Activated B cell treated with CpG ODN at 0.5 μM for 24 hours (primary cell): ENCODE results near the gene PTPRS. TPM values are rescaled to one million over a fixed set of nuclear protein-coding genes. Genes with fewer than 3 reads are reported as not detected.
A peak's percentile ranks its signal among the peaks of the same experiment; 100 is the strongest.

Experiments used
- ATAC-seq: fragments of 200-7000 bp; cut with Tn5 transposase; one replicate; pipeline ENCODE4 v1.10.0; 2021; ENCODE audit warnings: low read depth, mild to moderate bottlenecking, moderate library complexity
- CTCF ChIA-PET: fragments of 350-600 bp; sonication (Branson Sonifier 250); formaldehyde crosslinking; loops from one replicate; lab custom pipeline; 2021; ENCODE audit warnings: antibody characterized with exemption; lab: Charles Lee
- POLR2A ChIA-PET: fragments of 350-600 bp; sonication (Branson Sonifier 250); formaldehyde crosslinking; loops from one replicate; lab custom pipeline; 2021; ENCODE audit warnings: antibody characterized with exemption; lab: Charles Lee
- DNase-seq: peaks from one replicate; pipeline ENCODE4 v3.0.0; 2022
- H3K27ac Mint-ChIP-seq: one replicate; pipeline ENCODE4 v1.8.0; 2020; ENCODE audit warnings: mixed read lengths
- H3K27me3 Mint-ChIP-seq: one replicate; pipeline ENCODE4 v1.8.0; 2021; ENCODE audit warnings: mixed read lengths
- H3K36me3 Mint-ChIP-seq: one replicate; pipeline ENCODE4 v1.8.0; 2021; ENCODE audit warnings: low read depth, mixed read lengths
- H3K4me1 Mint-ChIP-seq: one replicate; pipeline ENCODE4 v1.8.0; 2021; ENCODE audit warnings: mixed read lengths
- H3K4me3 Mint-ChIP-seq: one replicate; pipeline ENCODE4 v1.8.0; 2020; ENCODE audit warnings: mild to moderate bottlenecking, mixed read lengths
- H3K9me3 Mint-ChIP-seq: one replicate; pipeline ENCODE4 v1.8.0; 2020; ENCODE audit warnings: mixed read lengths
- intact Hi-C: fragments of 100-400 bp; cut with micrococcal nuclease; formaldehyde crosslinking; loops from one replicate; pipeline ENCODE4 v1.15.1; 2024
- total RNA-seq: library from RNA; stranded (reverse); gene quantifications from 2 replicates; pipeline ENCODE4 v1.2.3, GENCODE V29; 2022
- TF ChIP-seq, protein P1 (sequence below): fragments of 200-600 bp; IDR thresholded peaks from one replicate; pipeline ENCODE4 v1.8.0; 2022; ENCODE audit warnings: antibody characterized with exemption, mild to moderate bottlenecking

PTPRS gene
- total RNA-seq, 1 donor from 2014 or later: 3.4 TPM

DNA sequence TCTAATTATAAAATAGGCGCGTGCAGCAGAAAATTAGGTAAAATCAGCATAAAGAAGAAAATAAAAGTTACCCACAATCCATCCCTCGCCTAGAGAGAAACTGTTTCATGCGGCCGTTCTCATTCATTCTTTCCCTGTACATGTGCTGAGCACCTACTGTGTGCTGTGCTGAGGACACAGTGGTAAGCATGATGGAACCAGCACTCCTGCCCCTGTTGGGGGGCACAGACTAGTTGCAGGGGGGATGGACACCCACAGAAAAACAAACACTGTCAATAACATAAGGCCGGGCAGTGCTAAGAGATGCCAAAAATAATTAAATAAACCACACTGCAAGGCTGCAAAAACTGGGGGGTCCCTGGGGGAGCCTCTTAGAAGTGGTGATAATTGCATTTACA is 43.3 kb downstream of the PTPRS start:
- TF ChIP-seq, protein P1, sequence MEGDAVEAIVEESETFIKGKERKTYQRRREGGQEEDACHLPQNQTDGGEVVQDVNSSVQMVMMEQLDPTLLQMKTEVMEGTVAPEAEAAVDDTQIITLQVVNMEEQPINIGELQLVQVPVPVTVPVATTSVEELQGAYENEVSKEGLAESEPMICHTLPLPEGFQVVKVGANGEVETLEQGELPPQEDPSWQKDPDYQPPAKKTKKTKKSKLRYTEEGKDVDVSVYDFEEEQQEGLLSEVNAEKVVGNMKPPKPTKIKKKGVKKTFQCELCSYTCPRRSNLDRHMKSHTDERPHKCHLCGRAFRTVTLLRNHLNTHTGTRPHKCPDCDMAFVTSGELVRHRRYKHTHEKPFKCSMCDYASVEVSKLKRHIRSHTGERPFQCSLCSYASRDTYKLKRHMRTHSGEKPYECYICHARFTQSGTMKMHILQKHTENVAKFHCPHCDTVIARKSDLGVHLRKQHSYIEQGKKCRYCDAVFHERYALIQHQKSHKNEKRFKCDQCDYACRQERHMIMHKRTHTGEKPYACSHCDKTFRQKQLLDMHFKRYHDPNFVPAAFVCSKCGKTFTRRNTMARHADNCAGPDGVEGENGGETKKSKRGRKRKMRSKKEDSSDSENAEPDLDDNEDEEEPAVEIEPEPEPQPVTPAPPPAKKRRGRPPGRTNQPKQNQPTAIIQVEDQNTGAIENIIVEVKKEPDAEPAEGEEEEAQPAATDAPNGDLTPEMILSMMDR: no peak
- H3K27ac Mint-ChIP-seq: no peak overlapping the region
- no peak for ATAC-seq
- POLR2A ChIA-PET: no interaction called here
- DNase-seq: no peak
- CTCF ChIA-PET: no interaction called here
- H3K4me3 Mint-ChIP-seq: no peak overlapping the region
- H3K36me3 Mint-ChIP-seq: no peaks in the 10 kb centered on the region
- H3K4me1 Mint-ChIP-seq: peaks cover 7% of the 10 kb centered on the region
- no peaks in the 10 kb centered on the region for H3K9me3 Mint-ChIP-seq
- intact Hi-C loops: no loop called here
- H3K27me3 Mint-ChIP-seq: no peaks in the 10 kb centered on the region

DNA sequence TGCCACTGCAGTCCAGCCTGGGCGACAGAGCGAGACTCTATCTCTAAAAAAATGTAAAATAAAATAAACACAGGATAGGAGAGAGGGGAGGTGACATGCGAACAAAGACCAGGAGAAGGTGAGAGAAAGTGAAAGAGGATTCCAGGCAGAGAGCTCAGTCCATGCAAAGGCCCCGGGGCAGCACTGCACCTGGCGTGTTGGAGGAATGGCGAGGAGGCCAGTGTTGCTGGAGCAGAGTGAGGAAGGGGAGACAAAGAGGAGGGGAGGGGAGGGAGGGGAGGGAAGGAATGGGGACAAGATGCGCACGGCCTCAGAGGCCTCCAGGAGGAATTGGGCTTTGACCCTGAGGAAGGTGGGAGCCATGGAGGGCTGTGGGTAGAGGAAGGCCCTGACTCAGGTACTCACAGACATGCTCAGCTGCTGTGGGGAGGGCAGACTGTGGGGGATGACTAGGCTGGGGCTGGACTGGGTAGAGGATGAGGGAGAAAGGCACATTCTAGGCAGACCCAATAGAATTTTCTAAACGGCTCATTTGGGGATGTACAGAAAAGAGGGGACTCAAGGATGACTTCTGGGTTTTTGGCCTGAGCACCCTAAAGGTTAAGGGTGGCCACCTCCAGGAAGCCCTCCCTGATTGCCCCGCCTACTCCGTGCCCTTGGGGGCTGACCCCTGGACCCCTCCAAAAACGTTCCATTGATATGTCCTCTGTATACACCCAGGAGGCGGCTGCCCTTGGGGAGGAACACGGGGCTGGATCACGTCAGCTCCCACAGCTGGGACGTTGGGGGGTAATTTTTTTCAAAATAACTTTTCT is 43.9 kb downstream of the PTPRS start:
- DNase-seq (no peak), ATAC-seq (no peak)
- Mint-ChIP-seq H3K4me3 (no peak overlapping the region), H3K9me3 (no peaks in the 10 kb centered on the region), H3K4me1 (peaks cover 13% of the 10 kb centered on the region), H3K27ac (no peak overlapping the region), H3K36me3 (no peaks in the 10 kb centered on the region), H3K27me3 (peaks cover 5% of the 10 kb centered on the region)
- ChIA-PET CTCF (no interaction called here), POLR2A (no interaction called here)
- TF ChIP-seq, protein P1: no peak
- intact Hi-C loops: no loop called here

DNA sequence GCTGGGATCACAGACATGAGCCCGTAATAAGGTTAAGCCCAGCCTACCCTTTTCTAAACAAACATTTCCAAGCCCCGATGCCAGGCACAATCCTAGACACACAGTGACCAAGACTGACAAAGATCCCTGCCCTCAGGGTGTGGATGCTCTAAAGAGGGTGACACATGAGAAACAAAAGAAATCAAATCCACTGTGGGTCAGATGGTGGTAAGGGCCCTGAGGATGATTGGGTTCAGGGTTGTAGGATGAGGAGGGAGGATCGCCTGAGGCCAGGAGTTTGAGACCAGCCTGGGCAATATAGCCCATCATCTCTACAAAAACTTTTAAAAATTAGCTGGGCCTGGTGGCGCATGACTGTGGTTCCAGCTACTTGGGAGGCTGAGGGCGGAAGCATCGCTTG is 44.6 kb downstream of the PTPRS start:
- H3K36me3 Mint-ChIP-seq: no peaks in the 10 kb centered on the region
- POLR2A ChIA-PET: no interaction called here
- ATAC-seq (no peak), DNase-seq (no peak)
- H3K4me3 Mint-ChIP-seq: no peak overlapping the region
- peaks cover 17% of the 10 kb centered on the region for H3K4me1 Mint-ChIP-seq
- no peak overlapping the region for H3K27ac Mint-ChIP-seq
- H3K27me3 Mint-ChIP-seq: peaks cover 9% of the 10 kb centered on the region
- TF ChIP-seq, protein P1: no peak
- no peaks in the 10 kb centered on the region for H3K9me3 Mint-ChIP-seq
- intact Hi-C loops: no loop called here
- CTCF ChIA-PET: no interaction called here

DNA sequence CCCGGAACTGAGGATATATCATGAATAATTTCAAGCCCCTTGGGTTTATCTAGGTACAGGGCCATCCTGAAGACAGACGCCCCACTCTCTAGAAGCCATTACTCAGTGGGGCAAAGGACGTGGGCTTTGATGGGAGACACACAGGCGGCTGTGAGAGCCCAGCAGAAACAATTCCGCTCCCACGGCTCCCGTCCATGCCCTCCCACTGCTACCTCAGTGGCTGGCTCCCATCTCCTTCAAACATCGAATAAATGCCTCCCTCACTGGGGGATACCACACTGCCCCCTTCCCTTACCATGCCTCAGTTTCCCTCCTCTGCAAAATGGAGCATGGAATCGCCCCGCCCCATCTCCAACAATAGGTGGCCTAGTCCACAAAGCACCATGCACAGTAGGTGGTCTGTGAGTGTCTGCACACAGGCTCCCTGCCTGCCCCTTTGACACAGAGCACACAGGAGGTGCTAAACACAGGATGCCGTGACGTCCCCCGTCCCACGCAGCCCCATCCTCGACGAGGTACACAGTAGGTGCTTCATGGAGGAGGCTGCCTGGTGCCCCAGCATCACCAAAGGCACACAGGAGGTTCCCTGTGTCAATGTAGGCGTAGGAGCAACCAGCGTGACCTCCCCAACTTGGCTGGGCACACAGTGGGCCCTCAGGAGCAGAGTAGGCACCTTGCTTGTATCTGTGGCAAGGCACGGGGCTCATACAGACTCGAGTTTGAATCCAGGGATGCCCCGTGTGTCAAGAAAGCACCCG is 46.0 kb downstream of the PTPRS start:
- H3K27ac Mint-ChIP-seq: no peak overlapping the region
- DNase-seq (no peak), ATAC-seq (no peak)
- TF ChIP-seq, protein P1: no peak
- intact Hi-C loops: no loop called here
- POLR2A ChIA-PET: no interaction called here
- no peaks in the 10 kb centered on the region for H3K36me3 Mint-ChIP-seq
- H3K4me3 Mint-ChIP-seq: peak overlapping the region; percentile 48
- CTCF ChIA-PET: no interaction called here
- peaks cover 17% of the 10 kb centered on the region for H3K4me1 Mint-ChIP-seq
- peaks cover 12% of the 10 kb centered on the region for H3K27me3 Mint-ChIP-seq
- no peaks in the 10 kb centered on the region for H3K9me3 Mint-ChIP-seq
